Neural cell (in vitro differentiated cells): Measurements from ENCODE around the gene RAP1GAP2. TPM values are rescaled to one million over a fixed set of nuclear protein-coding genes. Genes with fewer than 3 reads are reported as not detected.

Source experiments
- H2AFZ ChIP-seq: fragments of 200-600, 300-800 bp; sonication (generic), shearing (Covaris generic); 2 replicates; pipeline ENCODE4 v1.6.0; 2014; ENCODE audit warnings: low read depth, mild to moderate bottlenecking, antibody characterized with exemption, low read length, moderate library complexity
- H3F3A ChIP-seq: fragments of 200-600 bp; shearing (Covaris generic); 2 replicates; pipeline ENCODE4 v1.6.1; 2016; ENCODE audit warnings: mild to moderate bottlenecking, moderate library complexity, mixed read lengths, antibody characterized with exemption, low read length; ENCODE audit not compliant: insufficient read depth, poor library complexity, severe bottlenecking
- H3K27ac ChIP-seq: fragments of 200-600, 300-800 bp; sonication (generic), shearing (Covaris generic); 2 replicates; pipeline ENCODE4 v1.5.1; 2014; ENCODE audit warnings: mild to moderate bottlenecking, low read length, moderate library complexity
- H3K27me3 ChIP-seq: fragments of 300-800, 200-600 bp; sonication (generic), shearing (Covaris generic); 2 replicates; pipeline ENCODE4 v1.6.0; 2014; ENCODE audit warnings: mild to moderate bottlenecking, low read depth, low read length, moderate library complexity; ENCODE audit not compliant: insufficient read depth
- H3K36me3 ChIP-seq: fragments of 300-800, 200-600 bp; sonication (generic), shearing (Covaris generic); 2 replicates; pipeline ENCODE4 v1.5.1; 2014; ENCODE audit warnings: mild to moderate bottlenecking, antibody characterized with exemption, low read length, moderate library complexity; ENCODE audit not compliant: insufficient read depth
- H3K4me2 ChIP-seq: fragments of 300-800, 200-600 bp; sonication (generic), shearing (Covaris generic); 2 replicates; pipeline ENCODE4 v1.6.0; 2014; ENCODE audit warnings: mild to moderate bottlenecking, low read length
- H3K4me3 ChIP-seq: fragments of 300-800, 200-600 bp; sonication (generic), shearing (Covaris generic); 2 replicates; pipeline ENCODE4 v1.5.1; 2014; ENCODE audit warnings: mild to moderate bottlenecking, low read length, moderate library complexity
- H3K79me2 ChIP-seq: fragments of 200-600 bp; shearing (Covaris generic); replicated peaks from 2 replicates; pipeline ENCODE4 v1.6.0; 2014; ENCODE audit warnings: mild to moderate bottlenecking, low read length, moderate library complexity; ENCODE audit not compliant: insufficient read depth
- H3K9ac ChIP-seq: fragments of 300-800, 200-600 bp; sonication (generic), shearing (Covaris generic); 2 replicates; pipeline ENCODE4 v1.6.1; 2016; ENCODE audit warnings: mild to moderate bottlenecking, low read length, mixed read lengths
- H3K9me2 ChIP-seq: fragments of 200-600 bp; shearing (Covaris generic); 2 replicates; pipeline ENCODE4 v1.6.1; 2016; ENCODE audit warnings: mild to moderate bottlenecking, low read length, mixed read lengths; ENCODE audit not compliant: insufficient read depth
- H3K9me3 ChIP-seq: fragments of 200-600, 300-800 bp; sonication (generic), shearing (Covaris generic); 2 replicates; pipeline ENCODE4 v1.6.1; 2016; ENCODE audit warnings: mild to moderate bottlenecking, mixed run types, low read length, moderate library complexity, mixed read lengths
- H4K20me1 ChIP-seq: fragments of 200-600 bp; shearing (Covaris generic); 2 replicates; pipeline ENCODE4 v1.6.1; 2016; ENCODE audit warnings: mild to moderate bottlenecking, mixed run types; ENCODE audit not compliant: insufficient read depth
- CTCF ChIP-seq: fragments of 450-650 bp; IDR thresholded peaks from 2 replicates; pipeline ENCODE4 v1.5.1; 2014; ENCODE audit warnings: antibody characterized with exemption, mild to moderate bottlenecking, moderate library complexity; ENCODE audit not compliant: poor library complexity, severe bottlenecking
- EP300 ChIP-seq: fragments of 450-650 bp; conservative IDR thresholded peaks from 2 replicates; pipeline ENCODE4 v1.6.1; 2014; ENCODE audit warnings: antibody characterized with exemption, mild to moderate bottlenecking, moderate library complexity; ENCODE audit not compliant: poor library complexity, severe bottlenecking
- EZH2 ChIP-seq: fragments of 200-600, 300-800 bp; shearing (Covaris generic), sonication (generic); IDR thresholded peaks from 2 replicates; pipeline ENCODE4 v1.6.1; 2014; ENCODE audit warnings: antibody characterized with exemption, low read length, borderline replicate concordance, mild to moderate bottlenecking; ENCODE audit not compliant: insufficient read depth, poor library complexity, severe bottlenecking
- MXI1 ChIP-seq: fragments of 450-650 bp; conservative IDR thresholded peaks from 2 replicates; pipeline ENCODE4 v1.6.1; 2014; ENCODE audit warnings: antibody characterized with exemption, mild to moderate bottlenecking; ENCODE audit not compliant: poor library complexity, severe bottlenecking
- POLR2AphosphoS5 ChIP-seq: IDR thresholded peaks from 2 replicates; pipeline ENCODE4 v1.6.1; 2012
- RAD21 ChIP-seq: fragments of 450-650 bp; conservative IDR thresholded peaks from 2 replicates; pipeline ENCODE4 v1.6.1; 2014; ENCODE audit warnings: antibody characterized with exemption, mild to moderate bottlenecking, moderate library complexity
- SMC3 ChIP-seq: fragments of 450-650 bp; conservative IDR thresholded peaks from 2 replicates; pipeline ENCODE4 v1.6.1; 2014; ENCODE audit warnings: antibody characterized with exemption, mild to moderate bottlenecking, moderate library complexity; ENCODE audit not compliant: poor library complexity
- TAF1 ChIP-seq: IDR thresholded peaks from 2 replicates; pipeline ENCODE4 v1.6.1; 2012; ENCODE audit warnings: low read depth
- polyA plus RNA-seq: library from polyadenylated mRNA; depleted of rRNA; stranded (reverse); fragments of >200 nt; gene quantifications from 2 replicates; pipeline ENCODE4 v1.2.3, GENCODE V29; 2014
- TF ChIP-seq, protein P1 (sequence below): IDR thresholded peaks from 2 replicates; pipeline ENCODE4 v1.6.1; 2012; ENCODE audit warnings: borderline replicate concordance

The RAP1GAP2 gene
- polyA plus RNA-seq, 1 donor from 2014 or later = 14.8 TPM

GRCh38 chr17:3007651-3008121 is 211.4 kb downstream of the RAP1GAP2 start:
- H3K4me2 ChIP-seq = no peak overlapping the region
- no peaks in the 10 kb centered on the region for H3K36me3 ChIP-seq
- no peaks in the 10 kb centered on the region for H3F3A ChIP-seq
- no peaks in the 10 kb centered on the region for H3K79me2 ChIP-seq
- no peak overlapping the region for H3K9ac ChIP-seq
- TF ChIP-seq RAD21 = no peak
- TF ChIP-seq EP300 = no peak
- TF ChIP-seq TAF1 = no peak
- TF ChIP-seq SMC3 = no peak
- no peak for TF ChIP-seq EZH2
- TF ChIP-seq POLR2AphosphoS5 = no peak
- TF ChIP-seq, protein P1, sequence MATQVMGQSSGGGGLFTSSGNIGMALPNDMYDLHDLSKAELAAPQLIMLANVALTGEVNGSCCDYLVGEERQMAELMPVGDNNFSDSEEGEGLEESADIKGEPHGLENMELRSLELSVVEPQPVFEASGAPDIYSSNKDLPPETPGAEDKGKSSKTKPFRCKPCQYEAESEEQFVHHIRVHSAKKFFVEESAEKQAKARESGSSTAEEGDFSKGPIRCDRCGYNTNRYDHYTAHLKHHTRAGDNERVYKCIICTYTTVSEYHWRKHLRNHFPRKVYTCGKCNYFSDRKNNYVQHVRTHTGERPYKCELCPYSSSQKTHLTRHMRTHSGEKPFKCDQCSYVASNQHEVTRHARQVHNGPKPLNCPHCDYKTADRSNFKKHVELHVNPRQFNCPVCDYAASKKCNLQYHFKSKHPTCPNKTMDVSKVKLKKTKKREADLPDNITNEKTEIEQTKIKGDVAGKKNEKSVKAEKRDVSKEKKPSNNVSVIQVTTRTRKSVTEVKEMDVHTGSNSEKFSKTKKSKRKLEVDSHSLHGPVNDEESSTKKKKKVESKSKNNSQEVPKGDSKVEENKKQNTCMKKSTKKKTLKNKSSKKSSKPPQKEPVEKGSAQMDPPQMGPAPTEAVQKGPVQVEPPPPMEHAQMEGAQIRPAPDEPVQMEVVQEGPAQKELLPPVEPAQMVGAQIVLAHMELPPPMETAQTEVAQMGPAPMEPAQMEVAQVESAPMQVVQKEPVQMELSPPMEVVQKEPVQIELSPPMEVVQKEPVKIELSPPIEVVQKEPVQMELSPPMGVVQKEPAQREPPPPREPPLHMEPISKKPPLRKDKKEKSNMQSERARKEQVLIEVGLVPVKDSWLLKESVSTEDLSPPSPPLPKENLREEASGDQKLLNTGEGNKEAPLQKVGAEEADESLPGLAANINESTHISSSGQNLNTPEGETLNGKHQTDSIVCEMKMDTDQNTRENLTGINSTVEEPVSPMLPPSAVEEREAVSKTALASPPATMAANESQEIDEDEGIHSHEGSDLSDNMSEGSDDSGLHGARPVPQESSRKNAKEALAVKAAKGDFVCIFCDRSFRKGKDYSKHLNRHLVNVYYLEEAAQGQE = no peak
- no peak for TF ChIP-seq CTCF
- TF ChIP-seq MXI1 = no peak
- no peaks in the 10 kb centered on the region for H3K9me2 ChIP-seq
- no peaks in the 10 kb centered on the region for H3K27me3 ChIP-seq
- H2AFZ ChIP-seq = no peak overlapping the region
- no peaks in the 10 kb centered on the region for H4K20me1 ChIP-seq
- no peak overlapping the region for H3K4me3 ChIP-seq
- H3K27ac ChIP-seq = no peak overlapping the region
- no peaks in the 10 kb centered on the region for H3K9me3 ChIP-seq

DNA sequence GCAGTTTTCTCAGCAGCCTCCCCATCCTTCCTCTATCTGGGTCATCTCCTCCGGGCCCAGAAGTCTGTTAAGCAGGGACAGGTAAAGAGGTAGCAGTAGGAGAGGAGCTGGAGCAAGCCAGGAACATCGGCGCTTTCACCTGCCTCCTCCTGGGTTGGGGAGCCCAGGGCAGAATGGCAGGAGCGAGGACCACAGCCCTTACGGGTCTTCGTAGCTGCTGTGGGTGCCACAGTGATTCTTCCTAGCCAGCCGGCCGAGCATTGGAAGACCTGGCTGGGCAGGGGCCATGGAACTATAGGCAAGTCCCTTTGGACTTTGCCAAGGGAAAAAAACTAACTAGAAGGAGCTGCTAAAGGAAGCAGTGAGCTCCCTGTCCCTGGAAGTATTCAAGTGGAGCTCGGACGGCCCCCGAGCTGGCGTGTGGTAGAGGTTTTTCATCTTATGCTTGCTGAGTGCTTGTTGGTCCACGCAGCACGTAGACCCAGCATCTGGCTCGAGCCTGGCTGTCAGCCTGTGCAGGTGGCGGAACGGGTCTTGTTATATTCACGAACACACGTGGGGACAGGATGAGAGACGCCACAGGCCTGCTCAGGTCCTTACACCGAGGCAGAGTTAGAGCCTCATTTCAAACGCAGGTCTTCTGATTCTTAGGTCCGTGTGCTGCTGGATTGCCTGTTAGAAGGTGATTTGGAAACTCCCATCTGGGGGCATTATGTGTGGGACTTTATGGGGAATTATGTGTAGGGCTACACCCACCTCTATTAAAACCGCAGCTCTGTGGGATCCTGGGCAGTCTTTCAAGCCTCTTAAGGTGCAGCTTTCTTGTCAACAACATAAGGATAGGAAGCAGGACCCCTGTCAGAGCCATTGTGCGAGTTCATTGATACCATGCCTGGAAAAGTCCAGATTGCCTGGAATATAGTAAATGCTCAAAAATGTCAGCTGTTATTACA is 212.4 kb downstream of the RAP1GAP2 start:
- Histone ChIP-seq H3F3A (no peaks in the 10 kb centered on the region), H2AFZ (no peak overlapping the region)
- TF ChIP-seq TAF1 (no peak), POLR2AphosphoS5 (no peak), RAD21 (no peak), CTCF (no peak), EZH2 (no peak), SMC3 (no peak), MXI1 (no peak), EP300 (no peak)
- TF ChIP-seq, protein P1 = no peak

More for the DNA sequence above, 212.4 kb downstream of the RAP1GAP2 start:
- H4K20me1 ChIP-seq = no peaks in the 10 kb centered on the region
- H3K79me2 ChIP-seq = no peaks in the 10 kb centered on the region
- H3K27me3 ChIP-seq = no peaks in the 10 kb centered on the region
- H3K9ac ChIP-seq = no peak overlapping the region
- H3K27ac ChIP-seq = no peak overlapping the region
- H3K4me3 ChIP-seq = no peak overlapping the region
- no peak overlapping the region for H3K4me2 ChIP-seq
- H3K9me2 ChIP-seq = no peaks in the 10 kb centered on the region
- no peaks in the 10 kb centered on the region for H3K9me3 ChIP-seq
- H3K36me3 ChIP-seq = no peaks in the 10 kb centered on the region
